ENCODE results near the gene LARGE1. TPM values are rescaled to one million over a fixed set of nuclear protein-coding genes. Genes with fewer than 3 reads are reported as not detected.
"Not testable (repeated sequence)": the region's sequence is repeated elsewhere in the genome, so short reads cannot be mapped to it uniquely, and the experiment has no call there.

LARGE1 gene
- total RNA-seq, 1 donor from 2014 or later = 119 TPM

GRCh38 chr22:33867118-33867866, 53.0 kb downstream of the LARGE1 start:
- intact Hi-C loops (cut with DNase I) = loop anchor here (2.0 to 5.0 kb wide), 3 partner anchors 40 to 85 kb away; no protein-coding TSS in a partner anchor
- no peak for DNase-seq (ENCODE audit: low spot score)

DNA sequence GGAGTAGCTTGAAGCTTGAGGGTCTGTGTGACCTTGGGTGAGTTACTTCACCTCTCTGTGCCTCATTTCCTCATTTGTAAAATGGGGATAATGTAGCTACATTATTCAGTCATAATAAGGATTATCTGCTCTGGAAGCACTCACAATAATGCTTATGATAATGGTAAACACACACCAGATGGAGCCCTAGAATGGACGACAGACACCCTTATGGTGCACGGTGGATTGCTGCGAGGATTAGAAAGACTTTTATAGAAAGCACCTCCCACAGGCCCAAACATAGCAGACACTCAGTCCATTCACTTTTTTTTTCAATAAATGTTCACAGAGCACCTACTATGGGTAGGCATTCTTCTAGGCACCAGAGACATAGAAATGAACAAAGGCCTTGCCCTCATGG, 53.8 kb downstream of the LARGE1 start:
- intact Hi-C loops (cut with DNase I) = loop anchor here (2.0 to 5.0 kb wide), 3 partner anchors 39 to 84 kb away; no protein-coding TSS in a partner anchor

DNA sequence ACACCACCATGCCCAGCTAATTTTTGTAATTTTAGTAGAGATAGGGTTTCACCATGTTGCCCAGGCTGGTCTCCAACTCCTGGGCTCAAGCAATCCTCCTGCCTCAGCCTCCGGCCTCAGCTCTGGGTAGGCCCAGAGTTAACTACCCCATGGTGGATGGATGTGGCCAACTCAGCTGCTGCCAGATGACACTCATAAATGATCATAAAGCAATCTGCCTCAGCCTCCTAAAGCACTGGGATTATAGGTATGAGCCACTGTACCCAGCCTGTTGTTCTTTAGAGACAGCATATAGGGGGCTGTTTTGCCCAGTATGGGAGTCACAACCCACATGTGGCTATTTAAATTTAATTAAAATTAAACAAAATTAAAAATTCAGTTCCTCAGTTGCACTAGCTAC, 54.3 kb downstream of the LARGE1 start:
- DNase-seq (ENCODE audit: low spot score) = no peak
- intact Hi-C loops (cut with DNase I) = loop anchor here (2.0 to 5.0 kb wide), 3 partner anchors 39 to 84 kb away; no protein-coding TSS in a partner anchor

More for the DNA sequence above, 53.8 kb downstream of the LARGE1 start:
- no peak for DNase-seq (ENCODE audit: low spot score)

DNA sequence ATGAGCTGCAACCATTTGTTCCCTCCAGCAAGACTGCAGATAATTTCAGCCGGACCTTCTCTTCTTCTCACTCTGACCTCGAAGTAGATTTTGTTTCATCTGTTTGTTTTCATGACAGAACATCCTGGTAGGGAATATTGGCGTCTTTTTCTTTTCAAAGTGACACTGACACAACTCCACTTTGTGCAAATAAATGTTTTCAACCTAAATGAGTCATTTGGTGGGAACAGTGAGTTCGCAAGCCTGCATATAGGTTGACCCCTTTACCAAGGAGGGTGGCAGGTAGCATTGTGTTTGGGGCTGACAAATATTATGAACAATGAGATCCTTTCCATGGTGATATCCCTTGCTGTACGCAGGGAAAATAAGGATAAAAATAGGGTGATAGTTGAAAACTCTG, 55.0 kb downstream of the LARGE1 start:
- DNase-seq (ENCODE audit: low spot score) = no peak
- intact Hi-C loops (cut with DNase I) = loop anchor here (5.0 kb wide), 2 partner anchors 38 to 83 kb away; no protein-coding TSS in a partner anchor

DNA sequence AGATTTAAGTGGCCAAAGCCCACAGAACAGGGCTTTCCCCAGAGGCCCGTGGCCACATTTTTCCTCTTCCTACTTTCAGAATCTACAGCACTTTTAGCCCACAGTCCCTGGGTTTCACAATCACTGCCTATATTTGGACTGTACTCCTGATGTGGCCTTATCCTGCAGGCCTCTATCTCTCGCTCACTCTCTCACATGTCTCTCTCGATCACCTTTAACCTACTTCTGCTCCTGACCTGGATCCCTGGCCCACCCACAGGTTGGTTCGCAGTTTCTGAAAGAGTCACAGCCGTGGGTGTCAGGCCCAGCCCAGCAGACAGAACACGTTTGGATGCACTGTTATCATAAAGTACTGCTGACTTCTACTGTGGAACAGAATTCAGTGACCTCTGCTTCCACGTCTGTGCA, 55.5 kb downstream of the LARGE1 start:
- intact Hi-C loops (cut with DNase I) = loop anchor here (5.0 kb wide), 2 partner anchors 37 to 82 kb away; no protein-coding TSS in a partner anchor
- no peak for DNase-seq (ENCODE audit: low spot score)

GRCh38 chr22:33861216-33861875, 58.9 kb downstream of the LARGE1 start:
- DNase-seq (ENCODE audit: low spot score) = no peak
- intact Hi-C loops (cut with DNase I) = no loop called here

- no peak for DNase-seq (ENCODE audit: low spot score)
- intact Hi-C loops (cut with DNase I) = no loop called here
These were observed 59.9 kb downstream of the LARGE1 start for GRCh38 chr22:33860386-33860785.

- intact Hi-C loops (cut with DNase I) = no loop called here
- DNase-seq (ENCODE audit: low spot score) = no peak
These were observed 61.0 kb downstream of the LARGE1 start for GRCh38 chr22:33859311-33859710.

DNA sequence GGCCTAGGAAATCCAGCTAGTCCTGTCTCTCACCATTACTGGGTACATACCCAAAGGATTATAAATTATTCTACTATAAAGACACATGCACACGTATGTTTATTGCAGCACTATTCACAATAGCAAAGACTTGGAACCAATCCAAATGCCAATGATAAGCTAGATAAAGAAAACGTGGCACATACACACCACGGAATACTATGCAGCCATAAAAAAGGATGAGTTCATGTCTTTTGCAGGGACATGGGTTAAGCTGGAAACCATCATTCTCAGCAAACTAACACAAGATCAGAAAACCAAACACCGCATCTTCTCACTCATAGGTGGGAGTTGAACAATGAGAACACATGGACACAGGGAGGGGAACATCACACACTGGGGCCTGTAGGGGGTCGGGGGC, 61.6 kb downstream of the LARGE1 start:
- intact Hi-C loops (cut with DNase I); DNase-seq (ENCODE audit: low spot score): not testable (repeated sequence)

DNA sequence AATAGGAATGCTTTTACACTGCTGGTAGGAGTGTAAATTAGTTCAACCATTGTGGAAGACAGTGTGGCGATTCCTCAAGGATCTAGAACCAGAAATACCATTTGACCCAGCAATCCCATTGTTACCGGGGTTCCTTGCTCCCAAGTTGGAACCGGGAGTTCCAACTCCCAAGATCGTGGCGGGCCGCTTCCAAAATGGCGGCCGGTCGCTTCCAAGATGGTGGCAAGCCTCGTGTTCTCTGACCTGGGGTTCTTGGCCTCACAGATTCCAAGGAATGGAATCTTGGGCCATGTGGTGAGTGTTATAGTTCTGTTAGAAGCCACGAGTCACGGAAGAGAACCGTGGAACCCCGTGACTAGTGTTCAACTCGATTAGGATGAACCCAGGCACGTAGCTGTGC, 62.5 kb downstream of the LARGE1 start:
- DNase-seq (ENCODE audit: low spot score); intact Hi-C loops (cut with DNase I): not testable (repeated sequence)

DNA sequence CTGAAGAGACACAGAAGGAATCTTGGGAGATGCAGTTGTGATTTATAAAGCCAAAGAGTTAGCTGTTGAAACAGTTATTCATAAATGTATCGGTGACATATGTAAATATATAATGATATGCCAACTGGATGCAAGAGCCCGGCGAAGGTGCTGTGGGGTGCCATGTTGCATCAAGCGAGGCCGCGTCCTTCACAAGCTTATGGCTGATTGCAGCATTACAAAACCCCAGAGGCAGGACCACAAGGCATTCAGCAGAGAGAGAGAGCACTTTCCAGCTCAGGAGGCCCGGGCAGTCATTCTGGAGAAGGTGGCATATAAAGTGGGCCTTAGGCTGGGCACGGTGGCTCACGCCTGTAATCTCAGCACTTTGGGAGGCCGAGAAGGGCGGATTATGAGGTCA, 65.6 kb downstream of the LARGE1 start:
- DNase-seq (ENCODE audit: low spot score) = no peak
- intact Hi-C loops (cut with DNase I) = no loop called here

DNA sequence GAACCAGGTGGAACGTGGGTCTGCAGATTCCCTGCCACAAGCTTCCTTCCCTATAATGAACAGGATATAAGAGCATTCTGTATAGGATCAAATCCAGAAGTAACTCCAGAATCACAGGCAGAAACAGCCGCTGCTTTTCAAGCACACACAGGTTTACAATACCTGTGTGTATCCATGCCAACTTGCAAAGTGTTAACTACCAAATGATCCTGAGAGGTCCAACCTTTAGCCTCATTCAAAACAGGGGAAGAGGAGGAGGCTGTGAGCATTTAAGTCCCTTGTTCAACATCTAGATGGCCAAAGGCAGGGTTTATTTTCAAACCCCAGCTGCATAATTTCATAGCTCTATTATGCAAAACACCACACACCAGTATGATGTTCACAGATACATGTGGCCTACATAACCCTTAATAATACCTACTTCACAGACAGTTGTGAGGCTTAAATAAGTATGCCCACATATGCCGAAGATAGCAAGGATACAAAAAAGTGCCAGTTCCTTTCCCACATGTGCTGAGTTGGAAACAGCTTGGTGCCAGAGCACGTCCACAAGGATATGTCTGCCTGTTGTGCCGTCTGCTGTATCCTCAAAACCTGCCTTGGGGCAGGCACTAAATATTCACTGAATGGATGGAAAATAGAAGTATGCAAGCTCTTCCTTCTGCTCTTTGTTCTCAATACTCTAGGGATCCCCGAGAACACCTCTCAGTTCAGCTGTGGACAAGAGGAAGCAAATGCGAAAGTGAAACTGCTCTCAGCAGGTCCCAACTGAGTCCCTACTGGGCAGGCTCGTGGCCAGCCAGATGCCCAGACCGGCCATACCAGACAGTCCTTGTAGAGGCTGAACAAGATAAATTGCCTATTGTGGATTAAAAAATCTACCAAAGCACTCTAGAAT, 66.8 kb downstream of the LARGE1 start:
- DNase-seq (ENCODE audit: low spot score) = peak; percentile 80
- intact Hi-C loops (cut with DNase I) = no loop called here

DNA sequence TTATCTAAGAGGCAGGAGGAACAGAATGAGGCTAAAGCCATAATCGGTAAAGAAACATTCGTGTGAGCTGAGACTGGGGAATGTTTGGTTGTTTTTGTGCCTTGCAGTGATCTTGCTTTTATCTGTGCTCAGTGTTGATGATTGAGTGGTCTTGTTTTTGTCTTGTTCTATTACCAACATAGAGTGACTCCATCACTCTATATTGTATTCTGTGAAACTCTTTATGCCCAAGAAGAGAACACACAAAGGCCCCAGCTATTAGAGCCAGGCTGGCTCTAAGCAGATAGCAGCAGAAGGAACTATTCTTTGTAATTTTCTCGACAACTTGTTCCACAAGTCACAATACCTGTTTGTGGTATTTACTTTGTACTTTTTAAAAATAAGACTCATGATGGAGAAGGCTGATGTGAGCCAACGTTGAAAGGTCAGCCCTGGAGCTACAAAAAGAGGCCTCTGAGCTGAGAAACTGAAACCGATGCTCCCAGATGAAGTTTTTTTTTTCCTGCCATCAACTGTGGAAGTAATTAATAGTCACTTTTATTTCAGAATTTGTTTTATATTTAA, 68.4 kb downstream of the LARGE1 start:
- no peak for DNase-seq (ENCODE audit: low spot score)
- intact Hi-C loops (cut with DNase I) = no loop called here

DNA sequence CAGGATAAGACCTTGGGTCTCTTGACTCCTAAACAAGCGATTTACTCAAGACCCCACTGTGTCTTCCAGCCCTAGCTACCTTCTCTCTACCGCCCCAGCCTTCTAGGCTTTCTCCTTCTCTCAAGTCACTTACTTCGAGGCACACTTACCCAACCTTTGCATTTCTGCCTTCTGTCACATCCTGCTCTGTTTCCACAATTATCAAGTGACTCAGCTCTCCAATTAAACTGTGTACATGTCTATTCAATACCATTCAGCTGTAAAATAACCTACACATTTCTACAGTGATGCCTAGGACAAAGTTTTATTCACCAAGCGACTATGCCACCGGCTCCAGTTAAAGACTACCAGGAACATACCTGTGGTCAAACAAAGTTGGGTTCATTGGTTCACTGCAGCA, 69.0 kb downstream of the LARGE1 start:
- intact Hi-C loops (cut with DNase I) = no loop called here
- DNase-seq (ENCODE audit: low spot score) = no peak

GRCh38 chr22:33850724-33851123, 69.6 kb downstream of the LARGE1 start:
- DNase-seq (ENCODE audit: low spot score) = no peak
- intact Hi-C loops (cut with DNase I) = no loop called here

GRCh38 chr22:33850193-33850592, 70.1 kb downstream of the LARGE1 start:
- no peak for DNase-seq (ENCODE audit: low spot score)
- intact Hi-C loops (cut with DNase I) = no loop called here

GRCh38 chr22:33848251-33848650, 72.0 kb downstream of the LARGE1 start:
- intact Hi-C loops (cut with DNase I) = no loop called here

GRCh38 chr22:33844273-33844672, 76.0 kb downstream of the LARGE1 start:
- intact Hi-C loops (cut with DNase I) = no loop called here
- no peak for DNase-seq (ENCODE audit: low spot score)

More at GRCh38 chr22:33848251-33848650, 72.0 kb downstream of the LARGE1 start:
- DNase-seq (ENCODE audit: low spot score) = no peak

DNA sequence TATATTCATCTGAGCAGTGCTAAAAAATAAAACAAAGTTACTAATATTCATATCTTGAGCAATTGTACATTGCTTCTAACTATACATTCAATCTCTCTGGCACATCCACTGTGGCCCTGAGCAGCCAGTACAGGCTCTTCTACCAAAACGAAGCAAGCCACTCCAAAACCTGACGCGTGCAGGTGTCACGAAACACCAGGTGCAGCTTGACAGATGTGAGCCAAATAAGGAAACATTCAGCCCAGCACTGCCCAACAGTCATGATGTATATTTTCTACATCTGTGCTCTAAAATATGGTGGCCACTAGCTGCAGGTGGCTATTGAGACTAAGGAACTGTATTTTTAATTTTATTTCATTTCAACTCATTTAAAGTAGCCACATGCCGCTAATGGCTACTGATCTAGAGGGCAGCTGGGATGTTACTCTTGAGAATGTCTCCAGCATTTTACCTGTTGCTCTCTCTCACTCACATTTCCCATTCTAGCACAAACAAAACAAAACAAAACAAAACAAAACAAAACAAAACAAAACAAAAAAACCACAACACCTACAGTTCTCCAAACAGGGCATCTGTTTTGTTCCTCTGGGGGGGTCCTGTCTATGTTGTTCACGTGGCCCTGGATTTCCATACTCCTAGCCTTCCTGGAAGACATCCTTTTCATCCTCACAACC, 77.7 kb downstream of the LARGE1 start:
- intact Hi-C loops (cut with DNase I) = no loop called here

More for the DNA sequence above, 77.7 kb downstream of the LARGE1 start:
- DNase-seq (ENCODE audit: low spot score) = no peak
